HG03457 (cell line): ENCODE results near the gene UGT1A3.
"Not testable (repeated sequence)": the region's sequence is repeated elsewhere in the genome, so short reads cannot be mapped to it uniquely, and the experiment has no call there.

Experiments used
- ATAC-seq: cut with Tn5 transposase; IDR thresholded peaks from one replicate; pipeline ENCODE4 v1.9.1; 2021; ENCODE audit warnings: moderate number of reproducible peaks; ENCODE audit not compliant: unreplicated experiment

Gene UGT1A3

GRCh38 chr2:233707940-233708644, 20.8 kb upstream of the UGT1A3 start:
- no peak for ATAC-seq

GRCh38 chr2:233708942-233709341, 19.9 kb upstream of the UGT1A3 start:
- ATAC-seq, result no peak

- ATAC-seq, result no peak
Observed at GRCh38 chr2:233711312-233712008, 17.4 kb upstream of the UGT1A3 start.

- no peak for ATAC-seq
Observed at GRCh38 chr2:233712611-233713261, 16.1 kb upstream of the UGT1A3 start, which contains the start of gene UGT1A5. TSS of gene UGT1A5 (plus strand) at chr2:233712907. CDS start at chr2:233712992, 85 bp downstream.

GRCh38 chr2:233713262-233713615, 15.6 kb upstream of the UGT1A3 start:
- no peak for ATAC-seq

GRCh38 chr2:233714121-233714520, 14.7 kb upstream of the UGT1A3 start:
- ATAC-seq, result no peak

GRCh38 chr2:233718552-233718951, 10.3 kb upstream of the UGT1A3 start, which contains the start of gene UGT1A4:
TSS of gene UGT1A4 (plus strand) at chr2:233718736. CDS start at chr2:233718821, 85 bp downstream.
- no peak for ATAC-seq

GRCh38 chr2:233736868-233737653, 8.2 kb downstream of the UGT1A3 start:
- ATAC-seq, result not testable (repeated sequence)

- ATAC-seq, result no peak
Observed at GRCh38 chr2:233740870-233741269, 12.0 kb downstream of the UGT1A3 start.

GRCh38 chr2:233743464-233744259, 14.8 kb downstream of the UGT1A3 start:
- no peak for ATAC-seq

- ATAC-seq, result no peak
Observed at GRCh38 chr2:233745073-233745755, 16.4 kb downstream of the UGT1A3 start.

GRCh38 chr2:233745838-233746237, 17.0 kb downstream of the UGT1A3 start:
- ATAC-seq, result not testable (repeated sequence)

GRCh38 chr2:233746475-233747282, 17.8 kb downstream of the UGT1A3 start:
- no peak for ATAC-seq

GRCh38 chr2:233747283-233747544, 18.4 kb downstream of the UGT1A3 start:
- no peak for ATAC-seq

GRCh38 chr2:233750689-233751088, 21.8 kb downstream of the UGT1A3 start:
- not testable (repeated sequence) for ATAC-seq

- not testable (repeated sequence) for ATAC-seq
Observed at GRCh38 chr2:233751212-233752009, 22.6 kb downstream of the UGT1A3 start.

- ATAC-seq, result no peak
Observed at GRCh38 chr2:233754872-233755611, 26.2 kb downstream of the UGT1A3 start.
